PC-9 (cell line): ENCODE results near the gene HSPA1B. TPM values are rescaled to one million over a fixed set of nuclear protein-coding genes. Genes with fewer than 3 reads are reported as not detected.
"Not testable (repeated sequence)": the region's sequence is repeated elsewhere in the genome, so short reads cannot be mapped to it uniquely, and the experiment has no call there.

ENCODE experiments used
- BruUV-seq: library from RNA; stranded (reverse); fragments of 400-500 nt; replicated peaks from 2 replicates; lab custom pipeline; 2021; lab: Mats Ljungman, UMichigan
- CTCF ChIA-PET: fragments of 300-600 bp; sonication (Branson Sonifier 250); formaldehyde crosslinking; loops from one replicate; lab custom pipeline; 2022; ENCODE audit warnings: antibody characterized with exemption; lab: Charles Lee
- POLR2A ChIA-PET: fragments of 300-600 bp; sonication (Branson Sonifier 250); formaldehyde crosslinking; loops from one replicate; lab custom pipeline; 2022; ENCODE audit warnings: antibody characterized with exemption; ENCODE audit not compliant: unreplicated experiment; lab: Charles Lee
- DNase-seq, 2 experiments: peaks; one replicate each; pipeline versions ENCODE4 v3.0.0 to v3.0.0-alpha.2; 2015 to 2022; ENCODE audit warnings: mixed read lengths in 1 of 2
- H2AFZ ChIP-seq: fragments of 200-600 bp; sonication (generic); 2 replicates; pipeline ENCODE4 v1.8.1; 2017; ENCODE audit warnings: antibody characterized with exemption
- H3F3A ChIP-seq: fragments of 200-600 bp; sonication (generic); 2 replicates; pipeline ENCODE4 v1.8.1; 2017; ENCODE audit warnings: antibody characterized with exemption, mild to moderate bottlenecking, low read depth; ENCODE audit not compliant: insufficient read depth
- H3K27ac ChIP-seq: fragments of 200-600 bp; sonication (generic); 2 replicates; pipeline ENCODE4 v1.6.1; 2016; ENCODE audit warnings: mixed run types
- H3K27me3 ChIP-seq: fragments of 200-600 bp; sonication (generic); 2 replicates; pipeline ENCODE4 v1.6.1; 2016; ENCODE audit warnings: low read depth, mixed run types; ENCODE audit not compliant: insufficient read depth
- H3K36me3 ChIP-seq: fragments of 200-600 bp; sonication (generic); 2 replicates; pipeline ENCODE4 v1.6.1; 2016; ENCODE audit warnings: low read depth, mixed run types
- H3K4me1 ChIP-seq: fragments of 200-600 bp; sonication (generic); replicated peaks from 2 replicates; pipeline ENCODE4 v1.6.1; 2016; ENCODE audit warnings: mixed run types; ENCODE audit not compliant: insufficient read depth
- H3K4me2 ChIP-seq: fragments of 200-600 bp; sonication (generic); 2 replicates; pipeline ENCODE4 v1.6.1; 2017; ENCODE audit warnings: mixed run types
- H3K4me3 ChIP-seq: fragments of 200-600 bp; sonication (generic); 2 replicates; pipeline ENCODE4 v1.6.1; 2016; ENCODE audit warnings: mixed run types
- H3K79me2 ChIP-seq: fragments of 200-600 bp; sonication (generic); 2 replicates; pipeline ENCODE4 v1.6.1; 2017; ENCODE audit warnings: low read depth, mixed run types
- H3K9me2 ChIP-seq: fragments of 200-600 bp; sonication (generic); 2 replicates; pipeline ENCODE4 v1.8.1; 2017; ENCODE audit warnings: mild to moderate bottlenecking; ENCODE audit not compliant: insufficient read depth
- H3K9me3 ChIP-seq: fragments of 200-600 bp; sonication (generic); 2 replicates; pipeline ENCODE4 v1.8.1; 2016; ENCODE audit warnings: low read depth; ENCODE audit not compliant: insufficient read depth
- H4K20me1 ChIP-seq: fragments of 200-600 bp; sonication (generic); 2 replicates; pipeline ENCODE4 v1.8.1; 2017; ENCODE audit not compliant: insufficient read depth
- EZH2 ChIP-seq: fragments of 200-600 bp; sonication (generic); IDR thresholded peaks from 2 replicates; pipeline ENCODE4 v1.8.0; 2017; ENCODE audit warnings: antibody characterized with exemption, low read depth
- intact Hi-C: fragments of 100-400 bp; cut with micrococcal nuclease; formaldehyde crosslinking; loops from one replicate; pipeline ENCODE4 v1.10.0; 2022; ENCODE audit not compliant: unreplicated experiment
- total RNA-seq: library from RNA; stranded (reverse); gene quantifications from 2 replicates; pipeline ENCODE4 v1.2.3, GENCODE V29; 2021
- TF ChIP-seq, protein P1 (sequence below): fragments of 200-600 bp; sonication (generic); conservative IDR thresholded peaks from 2 replicates; pipeline ENCODE4 v1.6.1; 2017; ENCODE audit warnings: mixed run types, antibody characterized with exemption, mild to moderate bottlenecking, moderate library complexity

HSPA1B gene
- total RNA-seq, 1 experiment from 2014 or later = 334 TPM

DNA sequence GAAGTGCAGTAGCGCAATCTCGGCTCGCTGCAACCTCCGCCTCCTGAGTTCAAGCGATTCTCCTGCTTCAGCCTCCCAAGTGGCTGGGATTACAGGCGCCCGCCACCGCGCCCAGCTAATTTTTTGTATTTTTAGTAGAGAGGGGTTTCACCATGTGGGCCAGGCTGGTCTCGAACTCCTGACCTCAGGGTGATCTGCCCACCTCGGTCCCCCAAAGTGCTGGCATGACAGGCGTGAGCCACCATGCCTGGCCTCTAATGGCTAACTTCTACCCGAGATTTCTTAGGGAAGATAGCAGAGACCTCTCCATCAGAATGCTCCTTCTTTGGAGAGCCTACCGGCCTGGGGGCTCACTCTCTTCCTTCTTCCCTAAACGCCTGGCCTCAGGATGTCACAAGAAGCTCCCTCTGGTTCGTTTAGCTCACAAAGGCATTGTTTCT, 36.6 kb downstream of the HSPA1B start:
- TF ChIP-seq, protein P1, sequence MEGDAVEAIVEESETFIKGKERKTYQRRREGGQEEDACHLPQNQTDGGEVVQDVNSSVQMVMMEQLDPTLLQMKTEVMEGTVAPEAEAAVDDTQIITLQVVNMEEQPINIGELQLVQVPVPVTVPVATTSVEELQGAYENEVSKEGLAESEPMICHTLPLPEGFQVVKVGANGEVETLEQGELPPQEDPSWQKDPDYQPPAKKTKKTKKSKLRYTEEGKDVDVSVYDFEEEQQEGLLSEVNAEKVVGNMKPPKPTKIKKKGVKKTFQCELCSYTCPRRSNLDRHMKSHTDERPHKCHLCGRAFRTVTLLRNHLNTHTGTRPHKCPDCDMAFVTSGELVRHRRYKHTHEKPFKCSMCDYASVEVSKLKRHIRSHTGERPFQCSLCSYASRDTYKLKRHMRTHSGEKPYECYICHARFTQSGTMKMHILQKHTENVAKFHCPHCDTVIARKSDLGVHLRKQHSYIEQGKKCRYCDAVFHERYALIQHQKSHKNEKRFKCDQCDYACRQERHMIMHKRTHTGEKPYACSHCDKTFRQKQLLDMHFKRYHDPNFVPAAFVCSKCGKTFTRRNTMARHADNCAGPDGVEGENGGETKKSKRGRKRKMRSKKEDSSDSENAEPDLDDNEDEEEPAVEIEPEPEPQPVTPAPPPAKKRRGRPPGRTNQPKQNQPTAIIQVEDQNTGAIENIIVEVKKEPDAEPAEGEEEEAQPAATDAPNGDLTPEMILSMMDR = 0 out of 2 replicates have a peak, but pooled peaks have one; percentile 15
- intact Hi-C loops = not testable (repeated sequence)

DNA sequence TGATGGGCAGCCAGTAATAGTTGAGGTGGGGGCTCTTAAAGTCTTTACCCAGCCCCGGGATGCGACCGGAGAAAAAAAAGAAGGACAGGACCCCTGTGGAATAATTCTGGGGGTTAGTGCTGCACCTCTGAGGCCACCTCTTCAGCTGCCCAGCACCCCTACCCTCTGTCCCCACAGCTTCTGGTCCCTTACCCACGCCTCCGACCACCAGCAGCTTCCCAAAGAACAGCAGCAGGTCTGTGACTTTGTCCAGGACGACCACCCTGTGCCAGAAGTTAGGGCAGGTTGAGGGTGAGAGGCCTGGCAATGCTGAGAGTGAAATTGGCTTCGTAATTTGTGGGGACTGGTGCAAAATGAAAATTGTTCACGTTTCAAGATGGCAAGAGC, 37.3 kb downstream of the HSPA1B start:
- peak overlapping the region; percentile 17 for H3K4me2 ChIP-seq

More for the DNA sequence above, 36.6 kb downstream of the HSPA1B start:
- H3K79me2 ChIP-seq, BruUV-seq, H4K20me1 ChIP-seq, H3K36me3 ChIP-seq, DNase-seq, H3K9me2 ChIP-seq, H3K9me3 ChIP-seq, H3K27me3 ChIP-seq: not testable (repeated sequence)
- H2AFZ ChIP-seq = peak overlapping the region; percentile 78
- H3F3A ChIP-seq = peaks cover 22% of the 10 kb centered on the region
- H3K27ac ChIP-seq = peak overlapping the region; percentile 70
- ChIA-PET CTCF (interaction anchor here (0.6 to 1.2 kb wide), 2 partner anchors 91 to 190 kb away, joined by 3 read pairs; no protein-coding TSS in a partner anchor), POLR2A (interaction anchor here (0.6 kb wide), 1 partner anchor 1107 kb away, joined by 3 read pairs; no protein-coding TSS in a partner anchor)
- peak overlapping the region; percentile 79 for H3K4me2 ChIP-seq
- H3K4me3 ChIP-seq = peak overlapping the region; percentile 57; the same call in 1 of the 2 replicates
- H3K4me1 ChIP-seq = peaks cover 23% of the 10 kb centered on the region

DNA sequence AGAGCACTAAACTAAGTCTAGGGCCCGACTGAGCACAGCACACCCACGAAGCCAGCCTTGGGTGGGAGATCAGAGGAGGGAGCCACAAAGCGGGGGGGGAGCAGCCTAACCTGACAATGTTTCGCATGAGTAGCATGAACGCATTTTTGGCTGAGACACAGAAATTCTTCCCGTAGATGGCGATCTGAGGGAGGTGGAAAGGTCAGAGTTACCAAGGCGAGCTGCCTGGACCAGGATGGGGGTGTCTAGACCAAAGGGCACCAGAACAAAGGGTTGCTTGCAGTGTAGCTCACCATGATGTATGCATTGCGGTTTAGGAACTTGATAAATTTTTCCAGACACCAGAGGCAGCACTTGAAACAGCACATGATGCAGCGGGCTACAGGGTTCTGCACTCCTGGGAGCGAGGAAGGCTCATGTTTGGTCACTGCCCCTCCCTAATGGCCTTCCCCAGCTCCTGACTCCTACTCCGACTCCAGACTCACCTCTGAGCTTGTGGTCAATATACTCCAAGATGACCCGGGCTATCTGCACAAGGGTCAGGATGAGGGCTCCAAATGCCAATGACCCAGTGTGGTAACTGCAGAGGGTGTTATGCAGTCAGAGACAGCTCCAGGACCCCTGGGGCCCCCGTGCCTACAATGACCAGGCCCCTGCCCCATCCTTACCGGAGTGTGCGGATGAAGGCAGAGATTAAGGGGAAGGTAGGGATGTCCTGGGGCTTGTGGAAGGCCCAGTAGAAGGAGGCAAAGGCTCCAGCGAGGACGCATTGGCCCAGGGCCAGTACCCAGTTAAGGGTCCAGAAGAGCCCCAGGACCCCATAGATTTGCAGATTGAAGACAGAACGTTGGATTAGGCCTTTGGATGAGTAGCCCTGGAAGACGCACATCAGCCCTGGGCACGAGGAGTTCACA, 37.9 kb downstream of the HSPA1B start:
- CTCF ChIA-PET = no interaction called here
- TF ChIP-seq, protein P1 = no peak
- TF ChIP-seq EZH2 = no peak
- no peaks in the 10 kb centered on the region for H3K36me3 ChIP-seq
- no peak for DNase-seq
- H3K4me1 ChIP-seq = peaks cover 23% of the 10 kb centered on the region
- BruUV-seq = no TSS peak
- H3K27me3 ChIP-seq = no peaks in the 10 kb centered on the region
- H4K20me1 ChIP-seq = no peaks in the 10 kb centered on the region
- H3K9me3 ChIP-seq = no peaks in the 10 kb centered on the region
- intact Hi-C loops = no loop called here
- H2AFZ ChIP-seq = no peak overlapping the region
- peak overlapping the region; percentile 17 for H3K4me2 ChIP-seq
- no peak overlapping the region for H3K27ac ChIP-seq
- H3K4me3 ChIP-seq = no peak overlapping the region
- peaks cover 22% of the 10 kb centered on the region for H3F3A ChIP-seq
- POLR2A ChIA-PET = interaction anchor here (0.6 to 0.7 kb wide), 2 partner anchors 218 to 229 kb away, joined by 4 read pairs; no protein-coding TSS in a partner anchor
- H3K79me2 ChIP-seq = no peaks in the 10 kb centered on the region
- H3K9me2 ChIP-seq = no peaks in the 10 kb centered on the region

More for the DNA sequence above, 37.3 kb downstream of the HSPA1B start:
- DNase-seq = no peak
- Histone ChIP-seq H3K4me3 (no peak overlapping the region), H3K4me1 (peaks cover 23% of the 10 kb centered on the region), H4K20me1 (no peaks in the 10 kb centered on the region), H3K36me3 (no peaks in the 10 kb centered on the region), H3F3A (peaks cover 22% of the 10 kb centered on the region), H3K27me3 (no peaks in the 10 kb centered on the region), H3K9me3 (no peaks in the 10 kb centered on the region), H2AFZ (no peak overlapping the region), H3K9me2 (no peaks in the 10 kb centered on the region), H3K79me2 (no peaks in the 10 kb centered on the region), H3K27ac (no peak overlapping the region)
- CTCF ChIA-PET = no interaction called here
- BruUV-seq = no TSS peak
- POLR2A ChIA-PET = interaction anchor here (0.6 to 0.7 kb wide), 2 partner anchors 219 to 228 kb away, joined by 4 read pairs; no protein-coding TSS in a partner anchor
- intact Hi-C loops = no loop called here
- no peak for TF ChIP-seq EZH2
- TF ChIP-seq, protein P1 = no peak

DNA sequence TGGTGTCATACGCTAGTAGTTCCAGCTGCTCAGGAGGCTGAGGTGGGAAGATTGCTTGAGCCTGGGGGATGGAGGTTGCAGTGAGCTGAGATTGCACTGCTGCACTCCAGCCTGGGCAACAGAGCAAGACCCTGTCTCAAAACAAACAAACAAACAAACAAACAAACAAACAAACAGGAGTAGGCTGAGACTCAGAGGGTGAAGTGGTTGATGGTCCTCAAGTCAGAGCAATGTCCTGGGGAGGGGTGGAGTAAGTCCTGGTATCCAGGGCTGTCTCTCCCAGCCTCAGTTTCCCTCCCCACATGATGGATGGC, 41.1 kb downstream of the HSPA1B start:
- ChIA-PET CTCF (interaction anchor here (0.6 to 1.1 kb wide), 2 partner anchors 30 to 94 kb away, joined by 3 read pairs; no protein-coding TSS in a partner anchor), POLR2A (interaction anchor here (0.6 kb wide), 1 partner anchor 17 kb away, joined by 4 read pairs; no protein-coding TSS in a partner anchor)
- H3K4me1 ChIP-seq = peaks cover 20% of the 10 kb centered on the region
- H3K79me2 ChIP-seq, H3K9me2 ChIP-seq, BruUV-seq, H3K9me3 ChIP-seq, intact Hi-C loops, H3K36me3 ChIP-seq, H3K27ac ChIP-seq, DNase-seq, H3K4me2 ChIP-seq, H4K20me1 ChIP-seq, H3K4me3 ChIP-seq, H2AFZ ChIP-seq, H3K27me3 ChIP-seq: not testable (repeated sequence)
- peaks cover 16% of the 10 kb centered on the region for H3F3A ChIP-seq
